Measurements from ENCODE around the gene CAPN7. TPM values are rescaled to one million over a fixed set of nuclear protein-coding genes. Genes with fewer than 3 reads are reported as not detected.
A peak's percentile ranks its signal among the peaks of the same experiment; 100 is the strongest.
"Not testable (repeated sequence)": the region's sequence is repeated elsewhere in the genome, so short reads cannot be mapped to it uniquely, and the experiment has no call there.

CAPN7 gene
- total RNA-seq, result 49.4 TPM
- long read RNA-seq, full-length matches to known transcripts, result 28 of 54 reads
- long read RNA-seq, partial matches to known transcripts, result 8 of 54 reads
- long read RNA-seq, other reads (novel, unspliced or antisense), result 18 of 54 reads

DNA sequence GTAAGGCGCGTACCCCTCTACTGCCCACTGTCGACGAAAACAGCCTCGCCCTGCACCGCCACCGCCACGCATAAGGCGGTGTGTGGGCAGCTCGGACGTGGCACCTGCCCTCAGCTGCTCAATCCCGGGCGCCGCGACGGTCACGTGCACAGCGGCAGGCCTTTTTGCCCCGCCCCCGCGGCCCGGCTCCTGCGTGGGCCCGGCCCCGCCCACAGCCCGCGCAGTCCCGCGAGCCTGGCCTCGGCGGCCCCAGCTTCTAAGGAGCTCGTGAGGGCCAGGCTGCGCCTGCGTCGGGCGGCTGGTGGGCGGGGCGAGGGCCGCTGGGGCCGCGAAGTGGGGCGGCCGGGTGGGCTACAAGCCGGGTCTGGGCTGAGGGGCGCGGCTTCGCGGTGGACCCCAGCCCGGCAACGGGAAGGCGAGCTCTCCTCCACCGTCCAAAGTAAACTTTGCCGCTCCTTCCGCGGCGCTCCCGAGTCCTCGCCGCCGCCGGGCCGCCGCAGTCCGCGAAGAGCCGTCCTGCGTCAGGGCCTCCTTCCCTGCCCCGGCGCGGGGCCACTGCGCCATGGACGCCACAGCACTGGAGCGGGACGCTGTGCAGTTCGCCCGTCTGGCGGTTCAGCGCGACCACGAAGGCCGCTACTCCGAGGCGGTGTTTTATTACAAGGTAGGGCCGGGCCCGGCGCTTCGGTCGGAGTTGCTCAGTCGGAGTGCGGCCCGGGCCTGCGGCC lies at the start of gene CAPN7:
TSS of gene CAPN7 (plus strand) at position 313 of the 728 bp plus-strand sequence. CDS start at position 563, 250 bp downstream.
- H3K4me1 ChIP-seq, result peaks cover 36% of the 10 kb centered on the region
- H3K36me3 ChIP-seq, result peaks cover 18% of the 10 kb centered on the region
- TF ChIP-seq, protein P1, sequence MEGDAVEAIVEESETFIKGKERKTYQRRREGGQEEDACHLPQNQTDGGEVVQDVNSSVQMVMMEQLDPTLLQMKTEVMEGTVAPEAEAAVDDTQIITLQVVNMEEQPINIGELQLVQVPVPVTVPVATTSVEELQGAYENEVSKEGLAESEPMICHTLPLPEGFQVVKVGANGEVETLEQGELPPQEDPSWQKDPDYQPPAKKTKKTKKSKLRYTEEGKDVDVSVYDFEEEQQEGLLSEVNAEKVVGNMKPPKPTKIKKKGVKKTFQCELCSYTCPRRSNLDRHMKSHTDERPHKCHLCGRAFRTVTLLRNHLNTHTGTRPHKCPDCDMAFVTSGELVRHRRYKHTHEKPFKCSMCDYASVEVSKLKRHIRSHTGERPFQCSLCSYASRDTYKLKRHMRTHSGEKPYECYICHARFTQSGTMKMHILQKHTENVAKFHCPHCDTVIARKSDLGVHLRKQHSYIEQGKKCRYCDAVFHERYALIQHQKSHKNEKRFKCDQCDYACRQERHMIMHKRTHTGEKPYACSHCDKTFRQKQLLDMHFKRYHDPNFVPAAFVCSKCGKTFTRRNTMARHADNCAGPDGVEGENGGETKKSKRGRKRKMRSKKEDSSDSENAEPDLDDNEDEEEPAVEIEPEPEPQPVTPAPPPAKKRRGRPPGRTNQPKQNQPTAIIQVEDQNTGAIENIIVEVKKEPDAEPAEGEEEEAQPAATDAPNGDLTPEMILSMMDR (IDR thresholded peaks at IDR 0.05), result peak; percentile 53
- peak within 1 kb of the TSS; percentile 98 for H3K27ac ChIP-seq
- H3K9me3 ChIP-seq, result no peaks in the 10 kb centered on the region
- H3K27me3 ChIP-seq (ENCODE audit: low read depth), result no peaks in the 10 kb centered on the region
- peak within 1 kb of the TSS; percentile 88 for H3K4me3 ChIP-seq
- DNase-seq, result peak; percentile 98
- ATAC-seq, result peak; percentile 98 to 99
- intact Hi-C loops (cut with DNase I), result no loop called here

DNA sequence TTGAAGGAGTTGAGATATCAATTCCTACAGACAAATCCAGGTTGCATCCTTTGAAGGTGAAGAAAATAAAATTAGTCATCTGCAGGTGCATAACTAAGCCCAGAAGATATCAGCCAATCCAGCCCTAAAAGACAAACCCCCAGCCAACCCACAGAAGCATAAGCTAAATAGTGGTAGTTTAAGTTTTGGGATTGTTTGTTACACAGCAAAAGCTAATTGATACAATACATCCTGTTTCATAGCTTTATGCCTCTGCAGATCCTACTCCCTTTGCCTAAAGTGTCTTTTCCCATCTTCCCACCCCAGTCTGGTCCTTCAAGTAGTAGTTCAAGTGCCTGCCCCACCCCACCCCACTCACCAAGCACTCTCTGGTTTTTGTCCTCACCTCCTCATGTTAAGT lies 48.6 kb upstream of the CAPN7 start:
- Histone ChIP-seq H3K36me3 (no peaks in the 10 kb centered on the region), H3K27ac (no peak overlapping the region), H3K9me3 (no peaks in the 10 kb centered on the region), H3K4me1 (no peaks in the 10 kb centered on the region), H3K4me3 (no peak overlapping the region), H3K27me3 (ENCODE audit: low read depth) (peaks cover 16% of the 10 kb centered on the region)
- ATAC-seq (no peak), DNase-seq (no peak)
- intact Hi-C loops (cut with DNase I), result no loop called here
- TF ChIP-seq, protein P1 (IDR thresholded peaks at IDR 0.05), result no peak

DNA sequence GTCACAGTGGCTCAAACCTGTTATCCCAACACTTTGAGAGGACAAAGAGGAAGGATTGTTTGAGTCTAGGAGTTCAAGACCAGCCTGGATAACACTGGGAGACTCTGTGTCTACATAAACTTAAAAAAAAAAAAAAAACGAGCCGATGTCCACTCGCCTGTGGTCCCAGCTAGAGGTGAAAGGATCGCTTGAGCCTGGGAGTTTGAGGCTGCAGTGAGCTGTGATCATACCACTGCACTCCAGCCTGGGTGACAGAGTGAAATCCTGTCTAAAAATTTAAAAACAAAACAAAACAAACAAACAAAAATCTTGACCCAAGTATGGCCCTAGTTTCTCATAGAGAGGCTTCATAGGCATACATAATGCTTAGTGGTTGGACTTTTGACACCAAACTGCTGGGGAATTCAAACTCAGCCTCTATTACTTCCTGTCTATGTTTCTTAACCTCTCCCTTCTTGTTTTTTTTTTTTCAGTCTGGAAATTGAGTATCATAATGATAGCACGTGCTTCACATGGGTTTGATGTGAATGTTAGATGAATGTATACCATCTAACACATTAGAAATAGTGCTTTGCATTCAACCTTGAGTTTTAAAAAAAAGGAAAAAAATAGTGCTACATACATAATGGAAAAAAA lies 46.4 kb upstream of the CAPN7 start:
- TF ChIP-seq, protein P1 (IDR thresholded peaks at IDR 0.05), result no peak
- intact Hi-C loops (cut with DNase I), result no loop called here
- no peaks in the 10 kb centered on the region for H3K9me3 ChIP-seq
- peaks cover 9% of the 10 kb centered on the region for H3K27me3 ChIP-seq (ENCODE audit: low read depth)
- H3K4me3 ChIP-seq, result no peak overlapping the region
- ATAC-seq (no peak), DNase-seq (no peak)
- H3K27ac ChIP-seq, result no peak overlapping the region
- H3K36me3 ChIP-seq, result no peaks in the 10 kb centered on the region
- no peaks in the 10 kb centered on the region for H3K4me1 ChIP-seq

DNA sequence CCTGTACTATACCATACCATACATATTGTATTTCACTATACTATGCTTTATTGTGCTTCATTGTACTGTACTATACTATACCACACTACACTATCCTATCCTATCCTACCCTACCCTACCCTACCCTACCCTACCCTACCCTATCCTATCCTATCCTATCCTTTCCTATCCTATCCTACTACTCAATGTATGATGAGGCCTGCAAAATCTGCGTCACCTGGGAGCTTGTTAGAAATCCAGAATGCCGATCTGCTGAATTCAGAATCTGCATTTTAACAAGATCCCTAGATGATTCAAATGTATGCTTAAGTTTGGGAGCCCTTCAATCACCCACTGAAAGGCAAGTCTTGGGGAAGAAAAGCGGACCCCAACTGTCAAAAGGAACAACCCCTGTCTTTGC lies 45.4 kb upstream of the CAPN7 start:
- DNase-seq (no peak), ATAC-seq (no peak)
- Histone ChIP-seq H3K36me3 (no peaks in the 10 kb centered on the region), H3K4me1 (no peaks in the 10 kb centered on the region), H3K27me3 (ENCODE audit: low read depth) (peaks cover 9% of the 10 kb centered on the region), H3K27ac (no peak overlapping the region), H3K4me3 (no peak overlapping the region), H3K9me3 (no peaks in the 10 kb centered on the region)
- intact Hi-C loops (cut with DNase I), result no loop called here
- TF ChIP-seq, protein P1 (IDR thresholded peaks at IDR 0.05), result no peak

DNA sequence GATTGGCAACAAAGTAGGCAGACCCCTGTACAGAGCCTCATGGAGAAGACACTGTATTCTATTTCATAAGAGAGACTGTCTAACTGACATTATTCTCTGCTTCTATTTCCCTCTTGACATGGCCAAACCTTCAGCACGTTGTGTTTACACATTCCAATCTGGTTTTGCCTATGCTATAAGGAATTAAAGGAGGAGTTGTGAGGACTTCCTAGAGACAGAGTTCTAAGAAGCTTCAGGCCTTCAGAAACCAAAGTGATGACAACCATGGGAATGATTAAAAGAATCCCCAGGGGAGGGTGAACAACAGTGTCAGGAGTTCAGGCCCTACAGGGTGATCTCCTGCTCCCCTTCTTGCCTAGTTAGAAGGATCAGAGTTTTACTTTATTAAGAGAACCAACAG lies 44.9 kb upstream of the CAPN7 start:
- Histone ChIP-seq H3K9me3 (no peaks in the 10 kb centered on the region), H3K4me3 (no peak overlapping the region), H3K36me3 (no peaks in the 10 kb centered on the region), H3K4me1 (no peaks in the 10 kb centered on the region), H3K27me3 (ENCODE audit: low read depth) (peaks cover 9% of the 10 kb centered on the region), H3K27ac (no peak overlapping the region)
- ATAC-seq (peak in 1 of 2 donors; percentile 18), DNase-seq (no peak)
- TF ChIP-seq, protein P1 (IDR thresholded peaks at IDR 0.05), result no peak
- intact Hi-C loops (cut with DNase I), result no loop called here

DNA sequence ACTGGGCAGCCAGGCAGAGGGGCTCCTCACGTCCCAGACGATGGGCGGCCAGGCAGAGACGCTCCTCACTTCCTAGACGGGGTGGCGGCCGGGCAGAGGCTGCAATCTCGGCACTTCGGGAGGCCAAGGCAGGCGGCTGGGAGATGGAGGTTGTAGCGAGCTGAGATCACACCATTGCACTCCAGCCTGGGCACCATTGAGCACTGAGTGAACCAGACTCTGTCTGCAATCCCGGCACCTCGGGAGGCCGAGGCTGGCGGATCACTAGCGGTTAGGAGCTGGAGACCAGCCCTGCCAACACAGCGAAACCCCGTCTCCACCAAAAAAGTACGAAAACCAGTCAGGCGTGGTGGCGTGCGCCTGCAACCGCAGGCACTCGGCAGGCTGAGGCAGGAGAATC lies 42.4 kb upstream of the CAPN7 start:
- H3K27me3 ChIP-seq (ENCODE audit: low read depth); H3K4me3 ChIP-seq; ATAC-seq; H3K4me1 ChIP-seq; H3K9me3 ChIP-seq; H3K36me3 ChIP-seq; H3K27ac ChIP-seq; intact Hi-C loops (cut with DNase I); DNase-seq: not testable (repeated sequence)

Data from lower lobe of right lung (tissue), 2 donors.